GM12873 (cell line): ENCODE data around the gene CDC45.

Experiments used
- TF ChIP-seq, protein P1 (sequence below): IDR thresholded peaks from 2 replicates; pipeline ENCODE4 v1.5.1; 2012; ENCODE audit warnings: low read depth, mild to moderate bottlenecking, moderate library complexity, low read length, control low read depth; ENCODE audit not compliant: insufficient read depth; ENCODE audit errors: missing control alignments

CDC45 gene

DNA sequence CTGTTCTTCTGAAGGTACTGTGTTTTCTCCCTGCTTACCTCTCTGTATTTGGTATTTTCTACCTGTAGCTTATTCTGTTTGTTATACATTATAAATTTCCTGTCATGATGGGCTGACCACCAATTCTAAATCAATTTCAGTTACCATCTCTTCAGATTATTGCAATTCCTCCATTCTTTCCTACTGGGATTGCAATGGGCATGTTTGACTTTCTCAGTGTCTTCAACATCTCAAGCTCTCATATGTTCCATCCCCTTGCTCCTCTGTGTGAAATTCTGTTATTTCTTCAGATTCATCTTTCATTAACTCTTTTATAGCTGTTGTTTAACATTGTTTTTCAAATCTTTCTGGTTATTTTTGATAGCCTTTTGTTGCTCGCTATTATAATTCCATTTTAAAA lies 16.7 kb upstream of the CDC45 start:
- TF ChIP-seq, protein P1, sequence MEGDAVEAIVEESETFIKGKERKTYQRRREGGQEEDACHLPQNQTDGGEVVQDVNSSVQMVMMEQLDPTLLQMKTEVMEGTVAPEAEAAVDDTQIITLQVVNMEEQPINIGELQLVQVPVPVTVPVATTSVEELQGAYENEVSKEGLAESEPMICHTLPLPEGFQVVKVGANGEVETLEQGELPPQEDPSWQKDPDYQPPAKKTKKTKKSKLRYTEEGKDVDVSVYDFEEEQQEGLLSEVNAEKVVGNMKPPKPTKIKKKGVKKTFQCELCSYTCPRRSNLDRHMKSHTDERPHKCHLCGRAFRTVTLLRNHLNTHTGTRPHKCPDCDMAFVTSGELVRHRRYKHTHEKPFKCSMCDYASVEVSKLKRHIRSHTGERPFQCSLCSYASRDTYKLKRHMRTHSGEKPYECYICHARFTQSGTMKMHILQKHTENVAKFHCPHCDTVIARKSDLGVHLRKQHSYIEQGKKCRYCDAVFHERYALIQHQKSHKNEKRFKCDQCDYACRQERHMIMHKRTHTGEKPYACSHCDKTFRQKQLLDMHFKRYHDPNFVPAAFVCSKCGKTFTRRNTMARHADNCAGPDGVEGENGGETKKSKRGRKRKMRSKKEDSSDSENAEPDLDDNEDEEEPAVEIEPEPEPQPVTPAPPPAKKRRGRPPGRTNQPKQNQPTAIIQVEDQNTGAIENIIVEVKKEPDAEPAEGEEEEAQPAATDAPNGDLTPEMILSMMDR = no peak

DNA sequence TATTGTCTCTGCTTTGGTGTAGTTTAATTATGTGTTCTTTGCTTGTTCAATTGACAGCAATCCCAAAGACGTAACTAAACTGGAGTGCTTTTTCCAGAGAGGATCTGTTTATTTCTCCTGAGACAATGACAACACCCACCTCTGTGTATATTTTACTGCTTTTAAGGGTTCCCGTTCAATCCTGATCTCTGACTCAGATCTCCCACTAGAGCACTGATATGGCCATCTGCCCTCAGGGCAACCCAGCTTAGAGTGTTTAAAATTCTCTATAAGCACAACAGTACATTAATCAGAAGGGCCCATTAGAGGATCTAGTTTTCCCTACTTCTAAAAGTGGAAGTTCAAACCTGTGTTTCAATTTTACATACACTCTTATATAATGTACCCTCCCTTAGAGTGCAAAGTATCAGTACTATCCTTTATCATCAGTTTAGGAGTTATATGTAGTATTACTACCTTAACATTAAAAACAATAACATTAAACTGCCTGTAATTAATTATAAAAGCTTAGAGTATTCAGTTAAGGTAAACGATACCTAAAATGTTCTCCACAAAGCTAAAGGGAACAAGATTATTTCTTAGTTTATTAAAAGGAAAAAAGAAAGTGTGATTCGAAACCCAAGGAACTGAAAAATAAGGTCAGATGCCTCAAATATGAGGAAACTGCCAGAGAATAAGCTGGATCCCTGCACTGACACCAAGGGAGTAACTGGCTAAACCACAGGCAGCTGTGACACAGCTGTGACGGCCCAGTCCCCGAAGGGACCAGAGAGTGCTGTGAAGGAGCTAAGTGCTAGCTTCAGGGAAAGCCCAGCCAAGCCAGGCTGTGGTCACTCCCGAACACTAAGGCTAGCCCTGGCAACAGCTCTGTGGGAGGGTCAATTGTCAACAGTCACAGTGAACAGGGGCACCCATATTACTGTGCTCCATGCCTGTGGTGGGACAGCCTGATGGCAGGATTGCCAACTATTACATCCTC lies 15.9 kb upstream of the CDC45 start:
- TF ChIP-seq, protein P1 = no peak

DNA sequence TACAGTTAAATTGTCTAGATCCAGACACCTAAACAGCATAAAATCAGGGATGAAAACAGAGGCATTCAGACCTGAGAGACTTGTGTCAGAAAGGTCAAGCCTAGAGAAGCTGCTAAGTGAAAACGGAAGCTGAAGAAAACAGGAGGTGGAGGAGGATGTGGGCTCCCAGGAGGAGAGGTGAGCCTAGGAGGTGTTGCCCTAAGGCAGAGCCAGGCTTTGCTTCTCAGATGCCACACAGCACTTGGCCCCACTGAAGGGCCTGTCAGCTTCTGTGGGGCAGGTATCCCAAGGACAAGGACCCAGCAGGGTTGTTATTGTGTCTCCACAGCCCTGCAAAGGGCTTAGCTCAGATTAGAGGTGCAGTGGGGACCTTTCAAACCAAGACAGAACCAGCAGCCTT lies 15.2 kb upstream of the CDC45 start:
- TF ChIP-seq, protein P1 = no peak

DNA sequence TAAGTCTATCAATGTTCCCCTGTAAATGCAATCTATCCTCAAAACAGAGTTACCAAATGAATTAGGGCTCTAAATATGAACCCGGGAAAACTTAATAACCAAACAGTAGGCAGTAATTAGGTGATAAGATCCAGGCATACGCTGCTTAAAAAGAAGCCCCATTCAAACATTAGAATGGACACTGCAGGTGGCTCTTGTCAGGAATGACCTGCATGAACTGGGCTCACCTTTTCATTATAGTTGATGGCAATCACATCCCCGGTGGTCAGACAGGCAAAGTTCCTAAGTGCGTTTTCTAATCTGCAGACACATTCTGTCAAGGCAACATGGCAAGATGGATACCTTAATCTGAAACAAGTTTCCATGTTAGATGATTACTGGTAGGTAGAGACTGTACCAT lies 14.7 kb upstream of the CDC45 start:
- TF ChIP-seq, protein P1 = no peak

DNA sequence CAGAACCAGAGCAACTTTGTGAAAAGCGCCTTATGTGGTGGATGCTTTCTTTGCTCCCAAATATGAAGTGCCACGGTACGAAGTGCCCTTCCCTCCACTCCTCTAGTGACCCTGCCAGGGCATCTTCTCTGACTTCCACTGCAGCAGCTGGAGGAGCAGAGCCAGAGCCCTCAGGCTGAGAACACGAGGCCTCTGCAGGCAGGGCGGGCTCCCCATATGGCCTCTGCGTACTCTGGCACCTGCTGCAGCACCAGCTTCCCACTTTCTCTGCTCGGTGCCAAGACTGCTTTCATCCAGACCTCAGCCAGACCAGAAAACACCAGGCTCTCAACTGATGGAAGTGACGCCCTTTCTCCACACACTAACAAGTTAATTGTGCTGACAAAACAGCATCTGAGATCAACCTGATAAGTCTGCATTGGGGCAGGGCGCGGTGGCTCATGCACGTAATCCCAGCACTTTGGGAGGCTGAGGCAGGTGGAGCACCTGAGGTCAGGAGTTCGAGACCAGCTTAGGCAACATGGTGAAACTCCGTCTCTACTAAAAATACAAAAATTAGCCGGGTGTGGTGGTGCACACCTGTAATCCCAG lies 13.5 kb upstream of the CDC45 start:
- TF ChIP-seq, protein P1 = no peak

DNA sequence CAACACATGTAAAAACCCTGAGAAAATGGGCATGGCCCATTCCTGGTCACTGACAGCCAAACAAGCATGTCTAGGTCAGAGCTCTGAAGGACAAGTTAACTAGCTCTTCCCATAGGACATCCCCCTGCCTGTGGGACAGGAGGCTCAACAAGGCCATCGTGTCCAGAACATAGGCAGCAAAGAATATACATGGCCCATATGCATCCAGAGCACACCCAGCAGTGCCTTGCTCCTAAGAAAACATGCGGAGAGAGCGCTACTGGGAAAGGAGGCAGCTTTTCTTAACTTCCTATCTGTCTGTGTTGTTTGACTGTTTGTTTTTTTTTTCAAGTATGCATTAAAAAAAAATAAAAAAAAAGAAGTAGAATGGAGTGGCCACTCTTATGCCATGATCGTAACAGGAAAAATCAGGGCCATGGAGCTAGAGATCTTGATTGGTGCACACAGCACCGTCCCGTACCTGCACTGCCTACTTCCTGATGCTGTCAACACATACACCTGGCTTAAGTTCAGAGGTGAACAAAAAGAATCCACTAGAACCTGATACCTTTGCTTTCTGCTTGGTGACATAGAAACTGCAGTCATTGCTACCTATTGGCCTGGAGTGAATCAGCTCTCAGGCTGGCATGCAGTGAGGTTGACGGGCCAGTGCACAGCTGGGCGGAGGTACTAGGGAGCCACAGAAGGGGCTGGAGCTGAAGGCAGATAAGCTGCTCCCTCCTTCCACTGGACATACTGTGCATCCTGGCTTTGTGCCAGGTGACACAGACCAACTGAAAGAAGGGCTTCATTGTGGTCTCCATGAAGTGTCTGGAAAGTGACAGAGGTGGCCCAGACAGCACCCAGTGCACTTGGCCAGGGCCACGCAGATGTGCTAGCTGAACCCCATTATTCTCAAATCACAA lies 12.6 kb upstream of the CDC45 start:
- TF ChIP-seq, protein P1 = no peak
